CD4-positive, CD25-positive, alpha-beta regulatory T cell (primary cell): ENCODE results near the gene NAP1L4. TPM values are rescaled to one million over a fixed set of nuclear protein-coding genes. Genes with fewer than 3 reads are reported as not detected.
A peak's percentile ranks its signal among the peaks of the same experiment; 100 is the strongest.

ENCODE experiments used
- ATAC-seq, 2 donors: fragments of 150-1000 bp; cut with Tn5 transposase; one replicate each; pipeline ENCODE4 v1.10.0; 2021; ENCODE audit warnings: low read depth in 2 of 2, moderate number of reproducible peaks in 2 of 2, moderate library complexity in 1 of 2
- DNase-seq, 3 donors: peaks; one replicate each; pipeline versions ENCODE4 v3.0.0 to v3.0.0-alpha.2; 2012 to 2022; ENCODE audit warnings: mixed read lengths in 1 of 3
- H3K27ac ChIP-seq: one replicate; pipeline ENCODE4 v1.7.0; 2013; ENCODE audit warnings: mild to moderate bottlenecking, low read length; ENCODE audit not compliant: insufficient read depth, poor library complexity, severe bottlenecking
- H3K27me3 ChIP-seq: one replicate; pipeline ENCODE4 v1.7.0; 2013; ENCODE audit warnings: low read length; ENCODE audit not compliant: control insufficient read depth, insufficient read depth
- H3K36me3 ChIP-seq: one replicate; pipeline ENCODE4 v1.7.0; 2013; ENCODE audit warnings: mild to moderate bottlenecking, low read length, moderate library complexity; ENCODE audit not compliant: control insufficient read depth, insufficient read depth
- H3K4me1 ChIP-seq: 2 replicates; pipeline ENCODE4 v1.7.0; 2013; ENCODE audit warnings: mild to moderate bottlenecking, low read length; ENCODE audit not compliant: insufficient read depth, control insufficient read depth, poor library complexity, severe bottlenecking
- H3K4me3 ChIP-seq: one replicate; pipeline ENCODE4 v1.7.0; 2013; ENCODE audit warnings: low read depth, mild to moderate bottlenecking, low read length, moderate library complexity
- H3K9me3 ChIP-seq, 2 experiments: 1 replicate in 1 of 2; 2 replicates in 1 of 2; pipeline ENCODE4 v1.7.0; 2013; ENCODE audit warnings: low read length in 2 of 2, mild to moderate bottlenecking in 1 of 2, moderate library complexity in 1 of 2; ENCODE audit not compliant: control insufficient read depth in 2 of 2
- H3K27ac Mint-ChIP-seq, 3 donors: one replicate each; pipeline ENCODE4 v1.8.0; 2020 to 2022; ENCODE audit warnings: mild to moderate bottlenecking in 3 of 3, mixed read lengths in 3 of 3, moderate library complexity in 2 of 3
- H3K27me3 Mint-ChIP-seq: one replicate; pipeline ENCODE4 v1.8.0; 2022; ENCODE audit warnings: mild to moderate bottlenecking, mixed read lengths
- H3K36me3 Mint-ChIP-seq: one replicate; pipeline ENCODE4 v1.8.0; 2020; ENCODE audit warnings: mixed read lengths
- H3K4me1 Mint-ChIP-seq, 4 donors: one replicate each; pipeline ENCODE4 v1.8.0; 2020 to 2022; ENCODE audit warnings: mixed read lengths in 4 of 4, mild to moderate bottlenecking in 1 of 4
- H3K4me3 Mint-ChIP-seq, 4 donors: one replicate each; pipeline ENCODE4 v1.8.0; 2020 to 2022; ENCODE audit warnings: mild to moderate bottlenecking in 4 of 4, mixed read lengths in 4 of 4, moderate library complexity in 3 of 4
- H3K9me3 Mint-ChIP-seq, 7 donors: one replicate each; pipeline ENCODE4 v1.8.0; 2020 to 2022; ENCODE audit warnings: mixed read lengths in 7 of 7, mild to moderate bottlenecking in 3 of 7, moderate library complexity in 2 of 7
- polyA plus RNA-seq, 4 donors: library from polyadenylated mRNA; unstranded; fragments of 300-500 nt; fragmentation: Illumina TruSeq; gene quantifications; one replicate each; pipeline ENCODE4 v1.2.3, GENCODE V29; 2021
- total RNA-seq: library from RNA; stranded (reverse); gene quantifications from one replicate; pipeline ENCODE4 v1.2.3, GENCODE V29; 2022

Gene NAP1L4
- total and polyA plus RNA-seq, 5 donors from 2014 or later: 210 to 351 (median 228) TPM

GRCh38 chr11:3002871-3003270 lies 10.7 kb upstream of the NAP1L4 start:
- H3K9me3 ChIP-seq: no peaks in the 10 kb centered on the region
- H3K27ac Mint-ChIP-seq: peak overlapping the region in 1 of 3 donors; percentile 83
- no peak for DNase-seq
- H3K4me1 ChIP-seq: no peaks in the 10 kb centered on the region
- peaks cover 36% of the 10 kb centered on the region for H3K36me3 Mint-ChIP-seq
- ATAC-seq: no peak
- no peak overlapping the region for H3K4me3 Mint-ChIP-seq
- H3K27me3 ChIP-seq: no peaks in the 10 kb centered on the region
- peaks cover 0 to 2% (median 0%) of the 10 kb centered on the region in 4 donors for H3K4me1 Mint-ChIP-seq
- H3K9me3 Mint-ChIP-seq: peaks cover 0 to 2% (median 0%) of the 10 kb centered on the region in 7 donors
- no peak overlapping the region for H3K27ac ChIP-seq
- H3K27me3 Mint-ChIP-seq: no peaks in the 10 kb centered on the region
- peaks cover 49% of the 10 kb centered on the region for H3K36me3 ChIP-seq
- no peak overlapping the region for H3K4me3 ChIP-seq

GRCh38 chr11:3002351-3002861 lies 10.3 kb upstream of the NAP1L4 start:
- Mint-ChIP-seq H3K4me3 (no peak overlapping the region), H3K36me3 (peaks cover 36% of the 10 kb centered on the region), H3K27ac (peak overlapping the region in 1 of 3 donors; percentile 83), H3K9me3 (peaks cover 0 to 2% (median 0%) of the 10 kb centered on the region in 7 donors), H3K4me1 (peaks cover 0 to 2% (median 0%) of the 10 kb centered on the region in 4 donors), H3K27me3 (no peaks in the 10 kb centered on the region)
- Histone ChIP-seq H3K27ac (no peak overlapping the region), H3K9me3 (no peaks in the 10 kb centered on the region), H3K4me1 (no peaks in the 10 kb centered on the region), H3K4me3 (no peak overlapping the region), H3K36me3 (peaks cover 49% of the 10 kb centered on the region), H3K27me3 (no peaks in the 10 kb centered on the region)
- ATAC-seq: no peak
- no peak for DNase-seq

- Histone ChIP-seq H3K9me3 (no peaks in the 10 kb centered on the region), H3K4me1 (no peaks in the 10 kb centered on the region), H3K27me3 (no peaks in the 10 kb centered on the region), H3K4me3 (no peak overlapping the region), H3K36me3 (peaks cover 49% of the 10 kb centered on the region), H3K27ac (no peak overlapping the region)
- Mint-ChIP-seq H3K27me3 (no peaks in the 10 kb centered on the region), H3K36me3 (peaks cover 36% of the 10 kb centered on the region), H3K4me1 (peaks cover 0 to 2% (median 0%) of the 10 kb centered on the region in 4 donors), H3K27ac (peak overlapping the region in 1 of 3 donors; percentile 41), H3K9me3 (peaks cover 0 to 2% (median 0%) of the 10 kb centered on the region in 7 donors), H3K4me3 (no peak overlapping the region)
- DNase-seq (no peak), ATAC-seq (no peak)
Observed at GRCh38 chr11:3001496-3001895, 9.4 kb upstream of the NAP1L4 start.

GRCh38 chr11:3000032-3000961 lies 8.2 kb upstream of the NAP1L4 start:
- H3K27ac Mint-ChIP-seq: peak overlapping the region in 1 of 3 donors; percentile 38
- no peak overlapping the region for H3K4me3 Mint-ChIP-seq
- H3K4me1 Mint-ChIP-seq: no peaks in the 10 kb centered on the region
- Histone ChIP-seq H3K4me3 (no peak overlapping the region), H3K36me3 (peaks cover 43% of the 10 kb centered on the region), H3K27ac (no peak overlapping the region), H3K4me1 (no peaks in the 10 kb centered on the region), H3K27me3 (no peaks in the 10 kb centered on the region), H3K9me3 (no peaks in the 10 kb centered on the region)
- DNase-seq (no peak), ATAC-seq (no peak)
- no peaks in the 10 kb centered on the region for H3K27me3 Mint-ChIP-seq
- H3K36me3 Mint-ChIP-seq: peaks cover 30% of the 10 kb centered on the region
- peaks cover 0 to 2% (median 0%) of the 10 kb centered on the region in 7 donors for H3K9me3 Mint-ChIP-seq

GRCh38 chr11:2999464-2999998 lies 7.4 kb upstream of the NAP1L4 start:
- Mint-ChIP-seq H3K4me3 (no peak overlapping the region), H3K36me3 (peaks cover 28% of the 10 kb centered on the region), H3K27ac (peak overlapping the region in 1 of 3 donors; percentile 29), H3K27me3 (no peaks in the 10 kb centered on the region), H3K9me3 (peaks cover 0 to 2% (median 0%) of the 10 kb centered on the region in 7 donors), H3K4me1 (no peaks in the 10 kb centered on the region)
- Histone ChIP-seq H3K9me3 (no peaks in the 10 kb centered on the region), H3K27me3 (no peaks in the 10 kb centered on the region), H3K27ac (no peak overlapping the region), H3K36me3 (peaks cover 43% of the 10 kb centered on the region), H3K4me3 (no peak overlapping the region), H3K4me1 (no peaks in the 10 kb centered on the region)
- DNase-seq (no peak), ATAC-seq (no peak)

GRCh38 chr11:2998073-2998850 lies 6.1 kb upstream of the NAP1L4 start:
- no peak overlapping the region for H3K4me3 ChIP-seq
- no peaks in the 10 kb centered on the region for H3K4me1 Mint-ChIP-seq
- H3K27me3 Mint-ChIP-seq: no peaks in the 10 kb centered on the region
- no peak overlapping the region for H3K27ac Mint-ChIP-seq
- H3K27ac ChIP-seq: no peak overlapping the region
- H3K9me3 ChIP-seq: no peaks in the 10 kb centered on the region
- peaks cover 31% of the 10 kb centered on the region for H3K36me3 ChIP-seq
- no peaks in the 10 kb centered on the region for H3K4me1 ChIP-seq
- H3K4me3 Mint-ChIP-seq: no peak overlapping the region
- no peak for ATAC-seq
- H3K36me3 Mint-ChIP-seq: peaks cover 18% of the 10 kb centered on the region
- no peak for DNase-seq
- no peaks in the 10 kb centered on the region for H3K27me3 ChIP-seq
- peaks cover 0 to 2% (median 0%) of the 10 kb centered on the region in 7 donors for H3K9me3 Mint-ChIP-seq

GRCh38 chr11:2997406-2997805 lies 5.3 kb upstream of the NAP1L4 start:
- H3K27ac Mint-ChIP-seq: no peak overlapping the region
- ATAC-seq: no peak
- Histone ChIP-seq H3K9me3 (no peaks in the 10 kb centered on the region), H3K4me1 (peaks cover 7% of the 10 kb centered on the region), H3K4me3 (no peak overlapping the region), H3K27ac (no peak overlapping the region), H3K27me3 (no peaks in the 10 kb centered on the region), H3K36me3 (peaks cover 23% of the 10 kb centered on the region)
- no peak for DNase-seq
- peaks cover 9% of the 10 kb centered on the region for H3K36me3 Mint-ChIP-seq
- no peaks in the 10 kb centered on the region for H3K9me3 Mint-ChIP-seq
- peaks cover 0 to 1% (median 0%) of the 10 kb centered on the region in 4 donors for H3K4me1 Mint-ChIP-seq
- no peak overlapping the region for H3K4me3 Mint-ChIP-seq
- H3K27me3 Mint-ChIP-seq: peaks cover under 1% of the 10 kb centered on the region
